CD4-positive, alpha-beta T cell treated with Interferon alpha-2 for 1 hour (primary cell): ENCODE results near the gene ARHGEF1.
"Not testable (repeated sequence)": the region's sequence is repeated elsewhere in the genome, so short reads cannot be mapped to it uniquely, and the experiment has no call there.

Source experiments
- DNase-seq, 2 donors: peaks; one replicate each; pipeline ENCODE4 v3.0.0-alpha.2; 2020 to 2022

The ARHGEF1 gene

DNA sequence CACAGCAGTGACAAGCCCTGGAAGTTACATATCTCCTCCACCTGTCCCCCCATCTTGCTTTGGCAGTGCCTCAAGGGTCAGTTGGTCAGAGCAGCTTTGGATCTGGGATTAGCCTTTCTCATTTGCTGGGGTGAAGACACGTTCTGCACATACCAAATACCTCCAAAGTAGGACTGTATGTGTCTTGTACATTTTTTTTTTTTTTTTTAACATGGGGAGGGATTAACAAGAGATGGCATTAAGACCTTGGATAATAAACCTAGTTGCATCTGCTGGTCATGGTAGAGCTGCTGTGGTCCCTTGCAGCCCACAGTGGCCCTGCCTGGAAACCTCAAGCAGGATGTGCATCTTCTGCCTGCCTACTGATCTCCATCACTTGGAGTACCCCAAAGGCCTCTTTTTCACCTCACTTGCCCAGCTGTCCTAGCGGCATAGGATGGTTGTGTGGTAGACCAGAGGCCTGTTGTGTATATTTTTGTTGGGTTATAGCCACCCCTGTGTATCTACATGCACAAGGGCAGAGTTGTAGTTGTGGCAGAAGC is 20.5 kb upstream of the ARHGEF1 start:
- no peak for DNase-seq

DNA sequence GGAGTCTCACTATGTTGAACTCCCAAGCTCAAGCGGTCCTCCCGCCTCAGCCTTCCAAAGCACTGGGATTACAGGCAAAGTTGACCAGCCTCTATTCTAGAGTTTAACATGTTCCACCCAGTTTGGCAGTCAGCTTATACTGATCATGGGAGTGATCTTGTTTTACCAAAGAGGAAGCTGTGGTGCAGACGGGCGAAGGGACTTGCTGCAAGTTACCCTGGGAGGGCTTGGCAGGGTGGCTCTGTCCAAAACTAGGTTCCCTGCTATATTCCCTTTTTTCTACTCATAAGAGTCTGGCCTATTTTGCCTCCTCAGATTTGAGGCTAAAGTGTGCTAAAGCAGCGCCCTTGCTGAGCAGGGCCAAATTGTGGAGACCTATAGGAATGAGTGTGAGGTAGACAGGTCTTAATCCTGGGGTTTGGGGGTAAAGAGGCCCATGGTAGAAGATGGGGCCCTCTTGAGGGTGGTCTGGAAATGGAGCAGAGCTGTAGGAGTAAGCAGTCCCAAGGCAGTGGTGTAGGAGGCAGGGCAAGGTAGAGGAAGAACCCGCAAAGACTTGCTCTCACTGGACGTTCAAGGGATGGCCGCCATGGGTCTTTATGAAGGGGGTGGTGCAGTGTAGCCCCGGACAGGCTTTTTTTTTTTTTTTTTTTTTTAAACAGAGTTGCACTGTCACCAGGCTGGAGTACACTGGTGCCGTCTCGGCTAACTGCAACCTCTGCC is 19.6 kb upstream of the ARHGEF1 start:
- no peak for DNase-seq

DNA sequence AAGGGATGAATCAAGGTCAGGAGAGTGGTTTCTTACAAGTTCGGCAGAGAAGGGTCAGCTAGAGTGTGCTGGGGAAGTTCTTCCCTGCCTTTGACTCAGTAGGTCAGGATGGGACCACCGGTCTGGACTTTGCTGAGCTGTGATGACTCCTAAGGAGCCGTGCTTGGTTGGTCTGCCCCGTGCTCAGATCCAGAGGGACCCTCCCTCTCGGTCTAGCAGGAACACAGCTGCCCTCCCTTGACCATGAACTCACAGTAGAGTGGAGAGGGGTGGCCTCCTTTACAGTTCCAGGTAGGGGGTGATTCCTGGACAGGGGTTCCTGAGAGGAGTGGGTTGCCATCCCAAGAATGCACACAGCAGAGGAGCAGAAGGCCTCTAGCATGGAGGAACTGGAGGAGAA is 18.6 kb upstream of the ARHGEF1 start:
- no peak for DNase-seq

DNA sequence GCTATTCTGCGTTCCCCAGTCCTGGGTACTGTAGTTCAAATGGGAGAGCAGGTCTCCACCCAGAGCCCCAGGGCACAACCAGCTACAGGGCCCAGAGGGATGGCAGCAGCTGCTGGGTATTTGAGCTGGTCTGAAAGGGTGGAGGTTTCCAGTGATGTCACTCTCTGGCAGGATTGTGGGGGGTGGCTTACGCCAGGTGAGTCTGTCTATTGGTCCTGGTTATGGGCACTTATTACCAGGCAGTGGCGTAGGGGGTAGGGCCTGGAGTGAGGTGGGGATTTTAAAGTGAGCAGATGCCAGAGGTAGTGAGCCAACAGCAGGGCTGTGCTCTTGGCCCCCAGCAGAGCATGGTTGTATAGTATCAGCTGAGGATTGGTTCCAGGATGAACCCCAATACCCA is 16.7 kb upstream of the ARHGEF1 start:
- no peak for DNase-seq

DNA sequence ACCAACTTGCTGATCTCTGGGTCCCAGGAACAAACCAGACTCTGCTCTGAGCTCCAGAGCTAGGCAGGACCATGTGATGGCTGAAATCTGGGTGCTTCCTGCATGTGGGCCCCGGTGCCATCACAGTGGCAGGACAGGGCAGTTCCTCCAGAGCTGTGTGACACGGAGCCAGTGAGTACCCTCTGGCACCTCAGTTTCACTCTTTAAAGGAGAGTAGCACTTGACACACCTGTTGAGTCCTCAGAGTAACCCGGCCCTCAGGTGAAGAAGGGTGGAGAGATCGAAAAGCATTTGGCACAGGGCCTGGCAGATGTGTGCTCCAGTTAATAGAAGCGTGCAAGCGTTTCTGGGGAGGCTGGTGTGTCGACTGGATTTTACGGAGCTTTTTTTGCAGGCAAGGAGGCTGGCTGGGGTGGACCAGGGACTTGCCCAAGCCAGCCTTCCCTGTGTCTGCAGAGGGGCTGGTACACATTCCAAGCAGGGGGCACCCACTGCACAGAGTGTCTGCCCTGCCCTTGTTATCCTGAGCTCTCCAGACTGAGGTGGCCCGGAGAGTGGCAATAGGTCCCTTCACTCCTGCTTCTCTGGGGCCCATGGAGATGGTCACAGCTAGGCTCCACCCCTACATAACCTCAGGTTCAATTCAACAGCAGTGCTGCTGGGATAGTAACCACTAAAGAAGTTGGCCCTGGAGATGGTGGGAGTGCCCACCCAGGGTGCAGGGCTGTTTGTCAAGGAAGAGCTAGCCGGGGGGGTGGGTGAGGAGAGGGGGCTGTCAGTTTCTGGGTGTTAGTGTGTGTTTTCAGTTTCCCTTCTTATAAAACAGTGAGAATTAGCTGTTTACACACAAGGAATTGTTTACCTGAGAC is 14.6 kb upstream of the ARHGEF1 start:
- no peak for DNase-seq

DNA sequence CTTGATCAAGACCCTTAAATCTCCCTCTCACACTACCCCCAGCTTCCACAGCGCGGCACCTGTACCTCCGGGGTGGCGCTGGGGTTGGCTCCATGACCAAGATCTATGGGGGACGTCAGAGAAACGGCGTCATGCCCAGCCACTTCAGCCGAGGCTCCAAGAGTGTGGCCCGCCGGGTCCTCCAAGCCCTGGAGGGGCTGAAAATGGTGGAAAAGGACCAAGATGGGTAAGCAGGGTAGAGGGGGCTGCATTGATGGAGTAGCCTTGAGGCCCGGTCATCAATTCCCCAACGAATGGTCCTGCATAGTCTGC is 14.0 kb upstream of the ARHGEF1 start:
- no peak for DNase-seq

DNA sequence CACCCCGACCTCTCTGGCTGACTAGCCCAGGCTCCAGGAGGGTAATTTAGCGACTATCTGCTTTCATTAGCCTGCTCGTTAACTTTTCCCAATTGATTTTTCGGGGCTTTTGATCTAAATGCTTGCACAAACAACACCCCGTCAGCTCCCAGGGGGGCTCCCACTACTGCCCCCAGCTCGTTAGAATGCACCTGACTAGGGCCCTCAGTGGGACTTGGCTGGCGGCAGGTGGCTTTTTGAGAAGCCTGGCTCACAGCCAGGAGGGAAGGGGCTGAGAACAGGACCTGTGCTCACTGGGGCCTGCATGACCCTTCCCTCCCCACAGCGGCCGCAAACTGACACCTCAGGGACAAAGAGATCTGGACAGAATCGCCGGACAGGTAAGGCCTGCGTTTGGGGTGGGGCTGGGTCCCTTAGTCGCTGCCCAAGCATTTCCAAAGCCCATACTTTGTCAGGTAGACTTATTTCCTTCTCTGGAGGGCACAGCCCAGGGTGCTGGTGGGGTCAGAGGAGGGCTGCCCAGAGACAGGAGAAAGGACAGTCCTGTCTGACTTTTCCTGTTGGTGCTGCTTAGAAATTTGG is 13.5 kb upstream of the ARHGEF1 start:
- DNase-seq, result no peak

DNA sequence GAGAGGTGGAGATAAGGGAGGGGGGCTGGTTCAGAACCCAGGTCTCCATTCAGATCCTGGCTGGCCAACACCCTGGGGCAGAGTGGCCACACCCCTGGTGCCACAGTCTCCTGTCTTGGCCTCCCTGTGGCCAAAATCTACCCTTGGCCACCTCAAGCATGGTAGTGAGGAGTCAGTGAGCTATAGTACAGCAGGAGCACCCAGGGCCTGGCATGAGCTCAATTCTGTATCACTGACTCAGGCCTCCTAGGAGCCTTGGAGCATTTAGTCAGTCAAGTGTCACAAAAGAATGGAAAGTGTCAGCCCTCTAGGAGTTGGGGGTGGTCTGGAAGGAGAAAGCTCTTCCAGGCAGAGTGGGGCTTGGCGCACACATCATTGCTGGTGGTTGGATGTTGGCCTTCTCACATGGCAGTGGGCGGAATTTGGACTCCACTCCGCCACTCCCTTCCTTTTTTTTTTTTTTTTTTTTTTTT is 12.5 kb upstream of the ARHGEF1 start:
- DNase-seq, result no peak

DNA sequence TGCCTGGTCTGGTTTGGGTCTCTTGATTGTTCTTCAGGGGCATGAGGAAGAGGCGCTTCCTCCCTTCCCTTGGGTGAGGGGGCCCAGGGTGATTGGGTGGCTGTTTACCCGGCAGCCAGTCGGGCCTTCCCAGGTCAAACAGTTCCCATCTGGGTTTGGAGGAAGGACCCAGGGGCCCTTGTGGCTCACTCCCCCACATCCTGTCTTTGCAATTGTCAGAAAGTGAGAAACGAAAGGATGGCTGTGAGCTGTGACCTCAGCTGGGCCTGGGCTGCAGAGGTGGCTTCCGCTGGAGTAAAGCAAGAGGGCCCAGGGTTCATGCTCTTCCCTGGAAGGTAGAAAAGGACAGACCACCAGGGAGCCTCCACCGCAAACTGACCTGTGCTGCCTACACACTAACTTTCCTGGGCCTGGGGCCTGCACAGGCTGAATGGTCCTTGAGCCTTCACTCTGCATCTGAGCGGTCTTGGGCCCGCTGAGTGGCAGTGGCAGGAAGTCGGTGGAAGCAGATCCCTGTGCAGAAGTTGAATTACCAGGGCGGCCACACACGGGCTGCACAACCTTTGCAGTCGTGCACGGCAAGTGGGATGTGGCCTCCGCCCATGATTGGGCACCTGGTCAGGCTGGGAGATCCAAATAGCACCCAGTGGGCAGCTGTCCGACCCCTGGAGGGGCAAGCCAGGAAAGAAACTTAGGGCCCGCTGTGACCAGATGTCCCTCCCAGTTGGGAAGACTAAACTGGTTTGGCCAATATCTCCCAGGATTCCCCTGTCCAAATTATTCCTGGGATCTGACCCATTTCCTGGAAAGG is 11.2 kb upstream of the ARHGEF1 start:
- peak; percentile 68 to 80 for DNase-seq

DNA sequence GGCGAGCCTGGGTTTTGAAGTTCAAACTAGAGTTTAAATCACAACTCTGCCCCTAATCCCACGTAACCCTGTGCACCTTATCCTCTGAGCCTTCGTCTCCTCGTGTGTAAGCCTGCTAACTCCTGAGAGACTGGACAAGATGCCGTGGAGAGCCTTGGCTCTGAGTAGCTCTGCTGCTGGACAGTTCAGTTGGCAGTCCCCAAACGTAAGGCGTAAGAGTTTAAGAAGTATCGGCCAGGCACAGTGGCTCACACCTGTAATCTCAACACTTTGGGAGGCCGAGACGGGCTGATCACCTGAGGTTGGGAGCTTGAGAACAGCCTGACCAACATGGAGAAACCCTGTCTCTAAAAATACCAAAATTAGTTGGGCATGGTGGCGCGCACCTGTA is 10.6 kb upstream of the ARHGEF1 start:
- DNase-seq, result no peak

DNA sequence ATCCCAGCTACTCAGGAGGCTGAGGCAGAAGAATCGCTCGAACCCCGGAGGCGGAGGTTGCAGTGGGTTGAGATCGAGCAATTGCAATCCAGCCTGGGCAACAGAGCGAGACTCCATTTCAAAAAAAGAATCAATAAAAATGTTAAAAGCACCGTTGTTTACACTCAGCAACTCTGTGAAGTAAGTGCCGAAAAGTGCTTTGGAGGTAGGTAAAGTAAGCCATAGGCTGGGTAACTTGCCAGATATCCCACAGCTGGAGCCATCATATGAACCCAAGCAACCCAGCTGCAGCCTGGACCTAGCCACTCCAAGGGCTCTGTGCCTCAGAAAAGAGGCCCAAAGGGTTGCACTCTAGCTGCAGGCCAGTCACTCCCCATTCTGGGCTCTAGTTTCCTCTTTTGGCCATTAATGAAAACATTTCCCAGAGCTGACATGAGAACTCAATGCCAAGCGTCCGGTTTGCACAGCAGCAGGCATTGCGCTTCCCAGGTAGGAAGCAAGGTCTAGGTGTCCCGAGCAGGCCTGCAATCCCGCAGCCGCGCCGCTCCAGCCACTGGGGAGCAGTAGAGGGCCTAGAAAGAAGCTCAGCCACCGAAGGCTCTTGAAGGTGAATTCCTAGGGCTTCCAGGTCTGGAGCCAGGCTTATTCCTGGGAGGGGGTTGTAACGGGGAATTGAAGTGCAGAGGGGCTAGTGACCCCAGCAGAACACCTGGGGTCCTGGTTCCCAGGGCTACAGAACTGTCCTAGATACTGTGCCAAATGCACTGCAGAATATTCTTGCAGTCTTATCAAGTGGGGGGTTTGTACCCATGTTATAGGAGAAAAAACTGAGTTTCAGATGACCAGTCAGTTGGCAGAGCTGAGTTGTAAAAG is 10.0 kb upstream of the ARHGEF1 start:
- peak; percentile 65 to 74 for DNase-seq

DNA sequence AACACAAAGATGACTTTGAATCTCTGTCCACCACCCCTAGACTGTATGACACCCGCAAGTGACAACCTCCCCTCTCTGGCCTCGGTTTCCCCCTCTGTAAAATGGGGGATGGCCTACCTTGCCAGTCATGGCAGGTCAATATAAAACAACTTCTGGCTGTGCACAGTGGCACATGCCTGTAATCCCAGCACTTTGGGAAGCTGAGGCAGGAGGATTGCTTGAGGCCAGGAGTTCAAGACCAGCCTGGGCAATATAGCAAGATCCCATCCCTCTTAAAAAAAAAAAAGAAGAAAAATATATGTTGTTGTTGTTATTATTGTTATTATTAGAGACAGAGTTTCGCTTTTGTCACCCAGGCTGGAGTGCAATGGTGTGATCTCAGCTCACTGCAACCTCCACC is 7.0 kb upstream of the ARHGEF1 start:
- not testable (repeated sequence) for DNase-seq

DNA sequence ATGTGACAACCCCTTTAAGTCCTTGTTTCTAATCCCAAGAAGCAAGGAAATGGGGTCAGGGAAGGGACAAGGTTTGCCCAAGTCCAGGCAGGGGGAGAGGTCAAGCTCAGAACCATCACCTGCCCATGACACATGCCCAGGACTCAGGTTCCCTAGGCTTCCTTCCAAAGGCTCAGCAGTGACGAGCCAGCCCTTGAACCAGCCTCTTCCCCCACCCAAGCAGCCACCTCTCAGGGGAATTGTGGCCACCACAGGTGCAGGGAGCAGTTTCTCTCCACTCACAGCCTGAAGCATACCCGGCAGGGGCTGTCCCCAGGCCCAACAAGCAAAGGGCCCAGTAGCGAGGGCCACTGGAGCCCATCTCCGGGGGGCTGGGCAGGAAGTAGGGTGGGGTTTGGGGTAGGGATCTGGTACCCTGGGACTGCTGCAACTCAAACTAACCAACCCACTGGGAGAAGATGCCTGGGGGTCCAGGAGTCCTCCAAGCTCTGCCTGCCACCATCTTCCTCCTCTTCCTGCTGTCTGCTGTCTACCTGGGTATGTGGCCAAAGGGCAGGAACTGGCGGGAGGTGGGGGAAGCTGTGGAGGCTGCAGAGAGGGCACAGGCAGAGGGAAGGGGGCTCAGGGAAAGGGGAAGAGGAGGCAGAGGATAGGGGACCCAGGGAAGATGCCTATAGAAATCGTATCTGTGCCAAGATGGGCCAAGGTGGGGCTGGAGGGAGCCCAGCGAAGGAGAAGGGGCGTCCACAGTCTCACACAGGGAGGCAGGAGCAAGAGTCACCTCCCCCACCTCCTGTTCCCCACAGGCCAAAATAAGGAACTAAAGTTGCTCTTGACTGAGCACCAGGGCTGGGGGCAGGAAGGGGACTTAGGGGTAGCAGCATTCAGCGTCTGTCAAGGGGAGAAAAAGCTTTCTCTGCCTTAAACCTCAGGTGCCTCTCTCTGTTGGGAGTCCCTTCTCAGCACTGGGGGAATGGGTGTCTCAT is 5.8 kb upstream of the ARHGEF1 start, which contains the start of gene CD79A:
Gene CD79A (plus strand): TSS at position 433 of the 986 bp plus-strand sequence. CDS start 26 bp downstream, at position 459.
- peak in 1 of 2 donors; percentile 87 for DNase-seq

DNA sequence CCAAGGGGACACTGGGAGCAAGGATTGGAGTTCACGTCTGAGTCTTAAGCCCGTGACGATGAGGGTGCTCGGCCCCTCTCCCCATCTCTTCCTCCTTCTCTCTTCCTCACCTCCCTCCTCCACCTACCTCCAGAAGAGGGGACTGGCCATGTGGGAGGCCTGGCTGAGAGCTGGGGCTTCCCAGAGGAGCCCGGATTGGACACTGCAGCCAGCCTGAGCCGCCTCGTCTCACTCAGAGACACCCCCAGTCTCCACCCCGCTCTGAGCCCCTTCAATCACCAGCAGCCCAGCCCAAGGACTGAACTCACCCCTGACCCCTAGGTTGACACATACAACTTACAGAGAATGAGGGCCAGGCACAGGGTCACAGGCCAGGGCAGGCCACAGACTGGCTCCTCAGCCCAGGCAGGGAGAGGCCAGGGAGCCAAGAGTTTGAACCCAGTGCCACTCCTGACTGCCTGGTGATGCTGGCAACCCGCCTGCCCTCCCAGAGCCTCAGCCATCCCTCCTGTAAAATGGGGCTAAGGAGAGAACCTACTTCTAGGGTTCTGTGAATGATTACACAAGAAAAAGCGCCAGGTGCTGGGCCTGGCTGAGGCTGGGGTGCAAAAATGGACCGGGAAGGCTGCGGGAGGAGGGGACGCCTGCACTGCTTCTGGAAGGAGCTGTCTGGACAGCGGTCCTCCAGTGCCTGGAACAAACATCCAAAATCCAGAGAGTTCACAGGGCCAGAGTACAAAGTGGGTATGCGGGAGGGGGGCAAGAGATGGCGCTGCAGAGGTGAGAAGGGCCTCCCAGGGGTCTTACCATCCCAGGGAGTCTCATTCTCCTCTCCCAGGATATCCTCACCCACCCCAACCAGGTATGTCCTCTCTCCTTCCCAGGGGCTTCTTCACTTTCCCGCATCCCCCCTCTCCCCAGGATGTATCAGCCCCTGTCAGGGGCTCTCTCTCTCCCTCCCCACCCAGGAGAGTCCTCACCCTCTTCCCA is 4.8 kb upstream of the ARHGEF1 start:
- DNase-seq, result no peak

DNA sequence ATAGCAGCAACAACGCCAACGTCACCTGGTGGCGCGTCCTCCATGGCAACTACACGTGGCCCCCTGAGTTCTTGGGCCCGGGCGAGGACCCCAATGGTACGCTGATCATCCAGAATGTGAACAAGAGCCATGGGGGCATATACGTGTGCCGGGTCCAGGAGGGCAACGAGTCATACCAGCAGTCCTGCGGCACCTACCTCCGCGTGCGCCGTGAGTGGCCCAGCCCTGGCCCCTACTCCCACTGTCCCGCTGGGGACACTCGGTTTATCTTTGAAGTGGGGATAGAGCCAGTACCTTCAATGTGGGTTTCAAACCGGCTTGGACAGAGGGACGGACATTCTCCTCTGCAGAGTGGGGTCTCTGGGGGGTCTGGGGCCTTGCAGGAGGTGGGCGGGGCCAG is 3.9 kb upstream of the ARHGEF1 start:
- no peak for DNase-seq

DNA sequence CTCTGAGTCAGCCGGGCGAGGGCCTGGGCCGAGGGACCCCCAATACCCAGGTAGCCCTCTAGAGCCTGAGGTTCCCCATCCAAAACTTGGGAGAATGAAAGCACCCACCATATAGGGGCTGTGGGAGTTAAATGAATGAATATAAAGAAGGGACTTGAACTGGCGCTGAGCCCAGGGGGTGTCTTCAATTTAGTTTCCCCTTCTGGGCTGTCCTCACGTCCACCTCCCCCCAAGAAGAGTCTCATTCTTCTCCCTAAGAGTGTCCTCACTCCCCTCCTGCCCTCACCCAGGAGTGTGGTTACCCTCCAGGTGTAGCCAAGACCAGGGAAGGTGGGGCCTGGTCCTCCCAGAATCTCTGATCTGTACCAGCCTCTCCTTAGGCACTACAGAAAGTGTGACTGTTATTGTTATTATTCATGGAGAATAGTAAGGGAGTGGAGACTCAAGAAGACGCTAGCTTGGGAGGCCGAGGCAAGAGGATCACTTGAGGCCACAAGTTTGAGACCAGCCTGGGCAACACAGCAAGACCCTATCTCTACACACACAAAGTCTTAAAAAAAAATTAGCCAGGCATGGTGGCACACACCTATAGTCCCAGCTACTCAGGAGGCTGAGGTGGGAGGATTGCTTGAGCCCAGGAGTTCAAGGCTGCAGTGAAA is 3.2 kb upstream of the ARHGEF1 start:
- no peak for DNase-seq

DNA sequence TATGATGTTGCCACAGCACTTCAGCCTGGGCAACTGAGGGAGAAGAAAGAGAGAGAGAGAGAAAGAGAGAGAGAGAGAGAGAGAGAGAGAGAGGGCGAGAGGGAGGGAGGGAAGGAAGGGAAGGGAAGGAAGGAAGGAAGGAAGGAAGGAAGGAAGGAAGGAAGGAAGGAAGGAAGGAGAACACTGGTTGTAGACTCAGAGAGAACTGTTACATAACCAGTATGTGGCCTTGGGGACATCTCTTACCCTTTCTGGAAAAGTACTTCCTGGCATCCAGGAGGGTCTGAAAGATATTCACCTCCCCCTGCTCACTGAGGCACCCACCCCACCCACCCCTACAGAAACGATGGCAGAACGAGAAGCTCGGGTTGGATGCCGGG is 2.7 kb upstream of the ARHGEF1 start:
- DNase-seq, result no peak

DNA sequence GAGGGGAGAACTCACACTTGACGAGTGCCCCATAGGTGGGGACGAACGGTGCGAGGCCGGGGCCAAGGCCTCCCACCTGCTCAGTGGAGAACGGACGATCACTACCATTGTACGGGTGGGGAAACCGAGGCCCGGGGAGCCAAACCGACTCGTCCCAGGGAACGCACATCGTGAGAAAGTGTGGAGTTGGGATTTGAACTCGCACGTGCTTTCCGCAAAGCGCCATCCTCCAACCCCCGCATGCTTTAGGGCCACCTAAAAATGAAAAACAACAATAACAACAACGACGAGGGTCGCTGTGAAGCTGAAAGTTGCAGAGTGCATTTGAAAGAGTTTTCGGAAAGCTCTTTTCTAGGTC is 458 bp downstream of the ARHGEF1 start:
- no peak for DNase-seq
